GM10266 (cell line): ENCODE data around the gene KRTAP10-4.

Source experiments
- DNase-seq: peaks from one replicate; pipeline ENCODE4 v3.0.0; 2012; ENCODE audit errors: extremely low spot score
- TF ChIP-seq, protein P1 (sequence below): IDR thresholded peaks from 2 replicates; pipeline ENCODE4 v1.5.1; 2012; ENCODE audit warnings: mild to moderate bottlenecking, low read depth; ENCODE audit not compliant: control insufficient read depth, insufficient read depth; ENCODE audit errors: missing control alignments

KRTAP10-4 gene

GRCh38 chr21:44528634-44528995, 44.9 kb upstream of the KRTAP10-4 start:
- no peak for DNase-seq

DNA sequence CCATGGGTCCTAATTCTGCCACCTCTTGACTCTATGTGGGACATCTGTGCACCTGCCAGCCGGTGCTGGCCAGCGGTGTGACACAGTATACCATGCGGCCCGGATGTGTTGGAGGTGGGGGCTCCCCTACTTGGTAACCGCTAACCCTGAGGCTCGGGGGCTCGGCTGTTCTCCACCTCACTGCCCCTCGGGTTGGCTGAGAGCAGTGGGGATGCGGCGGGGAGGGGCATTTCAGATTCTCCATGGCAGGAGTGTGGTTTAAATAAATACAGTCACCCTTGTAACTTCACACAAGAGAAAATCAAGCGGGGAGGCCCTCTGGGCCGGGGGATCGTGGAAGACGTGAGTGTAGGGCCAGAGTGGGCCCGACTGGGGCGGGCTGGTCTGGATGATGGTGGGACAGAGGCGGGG, 44.5 kb upstream of the KRTAP10-4 start:
- TF ChIP-seq, protein P1, sequence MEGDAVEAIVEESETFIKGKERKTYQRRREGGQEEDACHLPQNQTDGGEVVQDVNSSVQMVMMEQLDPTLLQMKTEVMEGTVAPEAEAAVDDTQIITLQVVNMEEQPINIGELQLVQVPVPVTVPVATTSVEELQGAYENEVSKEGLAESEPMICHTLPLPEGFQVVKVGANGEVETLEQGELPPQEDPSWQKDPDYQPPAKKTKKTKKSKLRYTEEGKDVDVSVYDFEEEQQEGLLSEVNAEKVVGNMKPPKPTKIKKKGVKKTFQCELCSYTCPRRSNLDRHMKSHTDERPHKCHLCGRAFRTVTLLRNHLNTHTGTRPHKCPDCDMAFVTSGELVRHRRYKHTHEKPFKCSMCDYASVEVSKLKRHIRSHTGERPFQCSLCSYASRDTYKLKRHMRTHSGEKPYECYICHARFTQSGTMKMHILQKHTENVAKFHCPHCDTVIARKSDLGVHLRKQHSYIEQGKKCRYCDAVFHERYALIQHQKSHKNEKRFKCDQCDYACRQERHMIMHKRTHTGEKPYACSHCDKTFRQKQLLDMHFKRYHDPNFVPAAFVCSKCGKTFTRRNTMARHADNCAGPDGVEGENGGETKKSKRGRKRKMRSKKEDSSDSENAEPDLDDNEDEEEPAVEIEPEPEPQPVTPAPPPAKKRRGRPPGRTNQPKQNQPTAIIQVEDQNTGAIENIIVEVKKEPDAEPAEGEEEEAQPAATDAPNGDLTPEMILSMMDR, result no peak
- DNase-seq, result no peak

More at GRCh38 chr21:44528634-44528995, 44.9 kb upstream of the KRTAP10-4 start:
- TF ChIP-seq, protein P1, result no peak

DNA sequence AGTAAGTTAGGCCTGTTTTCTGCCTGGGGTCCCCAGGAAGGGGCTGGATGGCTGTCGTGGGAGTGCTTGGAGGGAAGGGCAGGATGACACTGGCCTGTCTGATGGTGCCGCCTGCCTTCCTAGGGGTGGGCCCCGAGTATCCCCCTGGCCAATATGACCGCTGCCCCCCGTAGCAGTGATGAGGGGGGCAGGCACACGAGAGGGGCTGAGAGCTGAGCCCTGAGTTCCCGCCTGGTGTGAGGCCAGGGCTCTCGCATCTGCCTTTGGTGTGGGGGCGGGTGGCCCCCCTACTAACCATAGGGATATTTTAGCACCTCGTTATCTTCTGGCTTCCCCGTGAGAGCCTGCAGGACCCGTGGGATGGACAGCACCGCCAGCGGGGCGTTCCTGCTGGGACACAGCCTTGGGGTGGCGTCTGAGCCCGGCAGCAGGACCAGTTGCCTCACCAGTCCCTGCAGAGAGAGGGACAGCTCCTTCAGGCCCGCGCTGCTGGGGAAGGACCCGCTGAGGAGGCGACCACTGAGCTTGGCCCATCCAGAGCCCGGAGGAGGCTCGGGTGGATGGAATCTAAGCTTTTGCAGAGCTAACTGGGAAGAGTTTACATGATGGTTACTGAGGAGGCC, 43.9 kb upstream of the KRTAP10-4 start:
- TF ChIP-seq, protein P1, result no peak
- DNase-seq, result no peak

DNA sequence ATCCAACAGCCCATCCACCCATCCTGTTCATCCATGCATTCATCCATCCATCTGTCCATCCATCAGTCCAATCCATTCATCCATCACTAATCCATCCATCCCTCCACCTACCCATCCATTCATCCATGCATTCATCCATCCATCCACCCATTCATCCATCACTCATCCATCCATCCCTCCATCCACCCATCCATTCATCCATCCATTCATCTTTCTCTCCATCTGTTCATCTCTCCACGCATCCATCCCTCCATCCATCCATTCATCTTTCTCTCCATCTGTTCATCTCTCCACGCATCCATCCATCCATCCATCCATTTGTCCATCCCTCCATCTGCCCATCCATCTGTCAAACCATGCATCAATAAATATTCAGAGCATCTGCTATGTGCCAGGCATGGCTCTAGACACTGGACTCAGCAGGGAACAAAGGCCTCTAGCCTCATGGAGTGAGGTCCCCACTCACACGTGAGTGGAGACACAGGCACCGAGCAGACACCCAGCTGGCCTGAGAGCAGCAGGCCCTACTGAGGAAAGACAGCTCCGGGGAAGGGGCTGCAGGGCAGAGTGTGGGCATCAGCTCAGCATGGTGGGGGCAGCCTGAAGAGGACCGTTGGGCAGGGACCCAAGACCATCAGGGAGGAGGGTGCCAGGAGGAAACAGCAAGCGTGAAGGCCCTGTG, 43.2 kb upstream of the KRTAP10-4 start:
- TF ChIP-seq, protein P1, result no peak
- no peak for DNase-seq

GRCh38 chr21:44530903-44531605, 42.5 kb upstream of the KRTAP10-4 start:
- DNase-seq, result no peak
- TF ChIP-seq, protein P1, result no peak

DNA sequence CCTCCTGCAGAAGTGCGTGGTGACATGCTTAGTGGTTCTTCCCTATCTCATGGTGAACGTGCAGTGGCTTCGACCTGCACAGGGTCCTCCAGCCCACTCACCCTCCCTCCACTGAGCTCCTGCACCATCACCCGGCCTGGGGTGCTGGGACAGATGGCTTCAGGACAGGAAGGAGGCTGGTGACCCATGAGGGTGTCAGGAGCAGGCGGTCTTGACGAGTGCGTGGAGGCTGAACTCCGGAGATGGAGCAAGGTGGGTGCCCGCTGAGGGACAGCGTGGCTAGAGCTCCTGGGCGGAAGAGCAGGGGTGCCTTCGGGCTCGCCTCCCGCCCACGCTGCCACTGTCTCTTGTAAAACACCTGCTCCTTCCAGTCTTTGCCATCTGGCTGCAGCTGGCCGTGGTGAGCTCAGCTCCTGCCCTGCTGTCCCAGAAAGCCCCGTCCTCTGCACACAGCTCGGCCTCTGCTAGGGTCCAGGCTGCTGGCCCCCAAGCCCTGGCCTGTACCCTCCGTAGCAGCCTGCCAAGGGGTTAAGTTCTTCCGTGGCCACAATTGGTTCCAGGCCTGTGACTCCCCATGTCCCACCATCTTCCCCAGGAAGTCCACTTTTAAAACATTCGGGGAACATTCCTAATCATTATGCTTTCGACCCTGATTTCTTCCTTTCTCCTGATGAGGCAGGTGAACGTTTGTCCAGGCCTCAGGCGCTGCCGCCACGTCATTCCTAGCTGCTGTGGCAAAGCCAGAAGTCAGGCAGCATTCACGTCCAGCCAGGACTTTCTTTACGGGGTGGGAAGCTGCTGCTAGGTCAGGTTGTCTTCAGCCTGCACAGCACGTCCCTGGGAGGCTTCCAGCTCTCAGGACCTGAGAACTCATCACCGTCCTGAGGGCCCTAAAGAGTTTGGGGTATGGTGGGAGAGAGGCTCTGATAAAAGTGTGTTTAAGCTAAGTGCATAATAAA, 41.6 kb upstream of the KRTAP10-4 start:
- DNase-seq, result no peak
- TF ChIP-seq, protein P1, result no peak
